K562 (cell line): ENCODE measurements around the gene UAP1. TPM values are rescaled to one million over a fixed set of nuclear protein-coding genes. Genes with fewer than 3 reads are reported as not detected.

Experiments
- ARID2 ChIP-seq: fragments of 450-650 bp; IDR thresholded peaks from 2 replicates; pipeline ENCODE4 v1.6.1; 2017; ENCODE audit warnings: antibody characterized with exemption, mild to moderate bottlenecking
- ARID4B ChIP-seq: sonication (generic); formaldehyde crosslinking; IDR thresholded peaks from 2 replicates; pipeline ENCODE4 v1.8.0; 2022; ENCODE audit warnings: mild to moderate bottlenecking, missing genetic modification reagents
- BHLHE40 ChIP-seq: IDR thresholded peaks from 2 replicates; pipeline ENCODE4 v1.6.1; 2011; ENCODE audit warnings: low read length, improper control_type of control experiment
- FIP1L1 ChIP-seq: fragments of 200-400 bp; formaldehyde crosslinking; IDR thresholded peaks from 2 replicates; pipeline ENCODE4 v1.6.1; 2018; ENCODE audit warnings: mild to moderate bottlenecking, low read depth, low read length; ENCODE audit not compliant: poor library complexity, severe bottlenecking
- FOSL1 ChIP-seq: fragments of 200-800 bp; sonication (Bioruptor generic); conservative IDR thresholded peaks from 2 replicates; pipeline ENCODE4 v1.6.1; 2016; ENCODE audit warnings: missing genetic modification characterization, missing compliant biosample characterization
- GATAD2A ChIP-seq: fragments of 450-650 bp; IDR thresholded peaks from 2 replicates; pipeline ENCODE4 v1.6.1; 2017
- HNRNPUL1 ChIP-seq: fragments of 200-400 bp; formaldehyde crosslinking; IDR thresholded peaks from 2 replicates; pipeline ENCODE4 v1.6.1; 2017; ENCODE audit warnings: low read length
- SMARCA4 ChIP-seq: fragments of 450-650 bp; IDR thresholded peaks from 2 replicates; pipeline ENCODE4 v1.6.1; 2016
- SP1 ChIP-seq: sonication (generic); formaldehyde crosslinking; IDR thresholded peaks from 2 replicates; pipeline ENCODE4 v1.8.1; 2022; ENCODE audit warnings: mild to moderate bottlenecking, missing genetic modification reagents
- ZBTB5 ChIP-seq: fragments of 450-650 bp; IDR thresholded peaks from 2 replicates; pipeline ENCODE4 v1.6.1; 2017; ENCODE audit warnings: antibody characterized with exemption
- ZNF431 ChIP-seq: sonication (generic); formaldehyde crosslinking; IDR thresholded peaks from 2 replicates; pipeline ENCODE4 v1.8.0; 2022; ENCODE audit warnings: mild to moderate bottlenecking, missing genetic modification reagents
- ZNF76 ChIP-seq: fragments of 250-450 bp; sonication (Bioruptor Pico); IDR thresholded peaks from 2 replicates; pipeline ENCODE4 v1.4.0; 2020; ENCODE audit warnings: mild to moderate bottlenecking, moderate library complexity, borderline replicate concordance
- polyA plus RNA-seq, 8 experiments: library from polyadenylated mRNA; depleted of rRNA in 4 of 8; stranded (reverse) in 5 of 8; unstranded in 3 of 8; fragments of >200 nt; fragmentation: Nextera tagmentation in 2 of 8; fragmentation: Illumina TruSeq in 1 of 8; extraction: Ambion mirVana in 2 of 8; extraction: Trizol in 1 of 8; gene quantifications; 2 replicates each; pipeline versions ENCODE4 v1.2.1 to v1.2.3, GENCODE V29; 2011 to 2014; ENCODE audit warnings: inconsistent platforms in 1 of 8, missing spikeins in 1 of 8
- total RNA-seq, 7 experiments: library from RNA; depleted of rRNA in 6 of 7; stranded (reverse); fragments of >200 nt in 6 of 7; fragmentation: Illumina TruSeq in 2 of 7; extraction: Trizol in 2 of 7; gene quantifications; 2 replicates each; pipeline versions ENCODE4 v1.2.1 to v1.2.3, GENCODE V29; 2011 to 2021; ENCODE audit warnings: low replicate concordance in 1 of 7
- TF ChIP-seq, protein P1 (sequence below), 2 experiments: fragments of 250-450 bp in 1 of 2; fragments of 450-650 bp in 1 of 2; sonication (Bioruptor Pico) in 1 of 2; IDR thresholded peaks; 2 replicates each; pipeline versions ENCODE4 v1.6.1 to v1.8.0; 2016 to 2021; ENCODE audit warnings: mild to moderate bottlenecking in 2 of 2, moderate library complexity in 2 of 2, missing compliant biosample characterization in 1 of 2, missing genetic modification characterization in 1 of 2
- TF ChIP-seq, protein P2 (sequence below): fragments of 450-650 bp; IDR thresholded peaks from 2 replicates; pipeline ENCODE4 v1.6.1; 2018; ENCODE audit not compliant: partially characterized antibody

UAP1 gene
- total and polyA plus RNA-seq, 9 of the 15 experiments (the other 6 are each of a cell fraction or from before 2014, with no cell fraction given), result 182 to 317 (median 213) TPM

DNA sequence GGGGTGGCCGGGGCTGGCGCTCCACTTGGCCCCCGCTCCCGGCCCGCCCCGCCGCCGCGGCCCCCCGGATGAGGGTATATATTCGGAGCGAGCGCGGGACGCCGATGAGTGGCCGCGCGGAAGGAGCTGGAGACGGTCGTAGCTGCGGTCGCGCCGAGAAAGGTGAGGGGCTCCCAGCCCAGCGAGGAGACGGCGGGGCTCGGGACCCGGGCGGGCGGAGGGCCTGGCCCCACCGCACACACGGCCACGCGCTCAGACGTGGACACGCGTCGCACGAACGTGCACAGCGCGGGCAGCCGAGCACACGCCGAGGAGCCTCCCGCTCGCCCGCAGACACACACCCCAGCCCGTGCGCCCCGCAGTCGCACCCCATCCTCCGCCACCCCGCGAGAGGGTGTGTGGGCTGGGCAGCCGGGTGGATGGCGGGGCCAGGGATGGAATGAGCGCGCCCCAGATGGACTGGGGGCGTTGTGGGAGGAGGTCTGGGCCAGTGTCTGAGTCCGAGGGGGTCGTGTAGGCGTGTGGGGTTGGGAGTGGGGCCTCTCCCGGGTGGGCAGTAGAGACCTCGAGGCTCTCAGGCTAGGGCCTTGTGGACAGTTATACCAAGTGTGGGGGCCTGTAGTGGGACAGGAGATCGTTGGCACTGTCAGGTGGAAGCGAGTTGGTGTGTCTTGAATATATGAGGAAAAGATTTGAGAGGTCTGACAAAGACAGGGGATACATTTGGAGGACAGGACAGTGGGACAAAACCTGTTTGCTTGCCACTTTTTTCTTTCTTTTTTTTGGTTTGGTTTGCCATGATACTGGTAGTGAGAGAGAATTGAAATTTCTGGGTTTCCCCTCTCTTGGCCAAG is at the start of gene UAP1 (continued):
- TF ChIP-seq ARID4B (CRISPR knock-in tag) (peak; percentile 98), SP1 (CRISPR knock-in tag) (peak; percentile 64; the same call in 1 of the 2 replicates), ARID2 (peak; percentile 47; the same call in 1 of the 2 replicates), HNRNPUL1 (no peak), GATAD2A (peak; percentile 77; the same call in 1 of the 2 replicates), ZNF431 (peak; percentile 29), ZNF76 (peak; percentile 76; the same call in 1 of the 2 replicates), FOSL1 (tag) (0 out of 2 replicates have a peak, but pooled peaks have one; percentile 25), ZBTB5 (no peak), FIP1L1 (peak; percentile 99), BHLHE40 (peak; percentile 85), SMARCA4 (0 out of 2 replicates have a peak, but pooled peaks have one; percentile 14)
- TF ChIP-seq, protein P1, sequence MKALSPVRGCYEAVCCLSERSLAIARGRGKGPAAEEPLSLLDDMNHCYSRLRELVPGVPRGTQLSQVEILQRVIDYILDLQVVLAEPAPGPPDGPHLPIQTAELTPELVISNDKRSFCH (CRISPR knock-in tag; IDR thresholded peaks at IDR 0.05), result no peak
- TF ChIP-seq, protein P1 (tag; IDR thresholded peaks at IDR 0.05), result peak; percentile 86; the same call in 1 of the 2 replicates
- TF ChIP-seq, protein P2, sequence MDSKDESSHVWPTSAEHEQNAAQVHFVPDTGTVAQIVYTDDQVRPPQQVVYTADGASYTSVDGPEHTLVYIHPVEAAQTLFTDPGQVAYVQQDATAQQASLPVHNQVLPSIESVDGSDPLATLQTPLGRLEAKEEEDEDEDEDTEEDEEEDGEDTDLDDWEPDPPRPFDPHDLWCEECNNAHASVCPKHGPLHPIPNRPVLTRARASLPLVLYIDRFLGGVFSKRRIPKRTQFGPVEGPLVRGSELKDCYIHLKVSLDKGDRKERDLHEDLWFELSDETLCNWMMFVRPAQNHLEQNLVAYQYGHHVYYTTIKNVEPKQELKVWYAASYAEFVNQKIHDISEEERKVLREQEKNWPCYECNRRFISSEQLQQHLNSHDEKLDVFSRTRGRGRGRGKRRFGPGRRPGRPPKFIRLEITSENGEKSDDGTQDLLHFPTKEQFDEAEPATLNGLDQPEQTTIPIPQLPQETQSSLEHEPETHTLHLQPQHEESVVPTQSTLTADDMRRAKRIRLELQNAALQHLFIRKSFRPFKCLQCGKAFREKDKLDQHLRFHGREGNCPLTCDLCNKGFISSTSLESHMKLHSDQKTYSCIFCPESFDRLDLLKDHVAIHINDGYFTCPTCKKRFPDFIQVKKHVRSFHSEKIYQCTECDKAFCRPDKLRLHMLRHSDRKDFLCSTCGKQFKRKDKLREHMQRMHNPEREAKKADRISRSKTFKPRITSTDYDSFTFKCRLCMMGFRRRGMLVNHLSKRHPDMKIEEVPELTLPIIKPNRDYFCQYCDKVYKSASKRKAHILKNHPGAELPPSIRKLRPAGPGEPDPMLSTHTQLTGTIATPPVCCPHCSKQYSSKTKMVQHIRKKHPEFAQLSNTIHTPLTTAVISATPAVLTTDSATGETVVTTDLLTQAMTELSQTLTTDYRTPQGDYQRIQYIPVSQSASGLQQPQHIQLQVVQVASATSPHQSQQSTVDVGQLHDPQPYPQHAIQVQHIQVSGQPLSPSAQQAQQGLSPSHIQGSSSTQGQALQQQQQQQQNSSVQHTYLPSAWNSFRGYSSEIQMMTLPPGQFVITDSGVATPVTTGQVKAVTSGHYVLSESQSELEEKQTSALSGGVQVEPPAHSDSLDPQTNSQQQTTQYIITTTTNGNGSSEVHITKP, result peak; percentile 67
